Measurements from ENCODE around the gene ITIH5.
"Not testable (repeated sequence)": the region's sequence is repeated elsewhere in the genome, so short reads cannot be mapped to it uniquely, and the experiment has no call there.

Gene ITIH5

GRCh38 chr10:7687228-7687907, 20.6 kb upstream of the ITIH5 start:
- peak; percentile 76 for DNase-seq

GRCh38 chr10:7686351-7687171, 19.8 kb upstream of the ITIH5 start:
- no peak for DNase-seq

- not testable (repeated sequence) for DNase-seq
Measured at GRCh38 chr10:7680078-7680477, 13.3 kb upstream of the ITIH5 start.

- no peak for DNase-seq
Measured at GRCh38 chr10:7679256-7679655, 12.5 kb upstream of the ITIH5 start.

- DNase-seq = no peak
Measured at GRCh38 chr10:7672341-7673134, 5.8 kb upstream of the ITIH5 start.

GRCh38 chr10:7670157-7670556, 3.4 kb upstream of the ITIH5 start:
- no peak for DNase-seq

- no peak for DNase-seq
Measured at GRCh38 chr10:7667262-7668141, 736 bp upstream of the ITIH5 start.

- DNase-seq = no peak
Measured at GRCh38 chr10:7665767-7666166, 999 bp downstream of the ITIH5 start.

GRCh38 chr10:7664707-7665106, 2.1 kb downstream of the ITIH5 start:
- DNase-seq = no peak

GRCh38 chr10:7662522-7662921, 4.2 kb downstream of the ITIH5 start:
- DNase-seq = no peak

GRCh38 chr10:7659560-7659959, 7.2 kb downstream of the ITIH5 start:
- no peak for DNase-seq

GRCh38 chr10:7657552-7657951, 9.2 kb downstream of the ITIH5 start:
- no peak for DNase-seq

- DNase-seq = not testable (repeated sequence)
Measured at GRCh38 chr10:7657079-7657478, 9.7 kb downstream of the ITIH5 start.

- DNase-seq = no peak
Measured at GRCh38 chr10:7651853-7652470, 14.8 kb downstream of the ITIH5 start.

- DNase-seq = no peak
Measured at GRCh38 chr10:7649673-7650300, 17.0 kb downstream of the ITIH5 start.

- no peak for DNase-seq
Measured at GRCh38 chr10:7647062-7647664, 19.6 kb downstream of the ITIH5 start.

GRCh38 chr10:7642491-7643011, 24.2 kb downstream of the ITIH5 start:
- DNase-seq = no peak

- DNase-seq = no peak
Measured at GRCh38 chr10:7635408-7636125, 31.2 kb downstream of the ITIH5 start.

- no peak for DNase-seq
Measured at GRCh38 chr10:7634142-7634894, 32.4 kb downstream of the ITIH5 start.
